HG03066 (cell line): ENCODE data around the gene ACADS.
"Not testable (repeated sequence)": the region's sequence is repeated elsewhere in the genome, so short reads cannot be mapped to it uniquely, and the experiment has no call there.

Source experiments
- ATAC-seq: cut with Tn5 transposase; IDR thresholded peaks from one replicate; pipeline ENCODE4 v1.9.1; 2021; ENCODE audit warnings: low read depth; ENCODE audit not compliant: unreplicated experiment

Gene ACADS

GRCh38 chr12:120724720-120725119 lies 906 bp upstream of the ACADS start:
- ATAC-seq = no peak

- no peak for ATAC-seq
Observed at GRCh38 chr12:120725151-120725658, 421 bp upstream of the ACADS start.

GRCh38 chr12:120726510-120726793 lies 826 bp downstream of the ACADS start:
- ATAC-seq = no peak

GRCh38 chr12:120726961-120727360 lies 1.3 kb downstream of the ACADS start:
- no peak for ATAC-seq

GRCh38 chr12:120732198-120732597 lies 6.6 kb downstream of the ACADS start:
- not testable (repeated sequence) for ATAC-seq

- no peak for ATAC-seq
Observed at GRCh38 chr12:120733574-120733973, 7.9 kb downstream of the ACADS start.

- no peak for ATAC-seq
Observed at GRCh38 chr12:120734210-120734609, 8.6 kb downstream of the ACADS start.

GRCh38 chr12:120735181-120735580 lies 9.6 kb downstream of the ACADS start:
- ATAC-seq = no peak

- no peak for ATAC-seq
Observed at GRCh38 chr12:120736404-120737331, 11.0 kb downstream of the ACADS start.

- no peak for ATAC-seq
Observed at GRCh38 chr12:120737557-120738251, 12.1 kb downstream of the ACADS start.

GRCh38 chr12:120738252-120739030 lies 12.8 kb downstream of the ACADS start:
- ATAC-seq = no peak

GRCh38 chr12:120739031-120739762 lies 13.6 kb downstream of the ACADS start:
- ATAC-seq = no peak

GRCh38 chr12:120739821-120740613 lies 14.4 kb downstream of the ACADS start:
- ATAC-seq = no peak

- ATAC-seq = no peak
Observed at GRCh38 chr12:120740871-120741270, 15.2 kb downstream of the ACADS start.

GRCh38 chr12:120741476-120742421 lies 16.1 kb downstream of the ACADS start:
- ATAC-seq = no peak

- no peak for ATAC-seq
Observed at GRCh38 chr12:120744922-120745493, 19.4 kb downstream of the ACADS start.

- ATAC-seq = no peak
Observed at GRCh38 chr12:120748242-120748641, 22.6 kb downstream of the ACADS start.

GRCh38 chr12:120749256-120749655 lies 23.6 kb downstream of the ACADS start:
- ATAC-seq = no peak
